GM21423 (cell line): ENCODE results near the gene BTN2A1.
"Not testable (repeated sequence)": the region's sequence is repeated elsewhere in the genome, so short reads cannot be mapped to it uniquely, and the experiment has no call there.

Experiments used
- ATAC-seq: cut with Tn5 transposase; IDR thresholded peaks from one replicate; pipeline ENCODE4 v1.9.1; 2021; ENCODE audit warnings: mild to moderate bottlenecking, moderate library complexity; ENCODE audit not compliant: unreplicated experiment

The BTN2A1 gene

GRCh38 chr6:26431258-26432172, 26.2 kb upstream of the BTN2A1 start:
- no peak for ATAC-seq

DNA sequence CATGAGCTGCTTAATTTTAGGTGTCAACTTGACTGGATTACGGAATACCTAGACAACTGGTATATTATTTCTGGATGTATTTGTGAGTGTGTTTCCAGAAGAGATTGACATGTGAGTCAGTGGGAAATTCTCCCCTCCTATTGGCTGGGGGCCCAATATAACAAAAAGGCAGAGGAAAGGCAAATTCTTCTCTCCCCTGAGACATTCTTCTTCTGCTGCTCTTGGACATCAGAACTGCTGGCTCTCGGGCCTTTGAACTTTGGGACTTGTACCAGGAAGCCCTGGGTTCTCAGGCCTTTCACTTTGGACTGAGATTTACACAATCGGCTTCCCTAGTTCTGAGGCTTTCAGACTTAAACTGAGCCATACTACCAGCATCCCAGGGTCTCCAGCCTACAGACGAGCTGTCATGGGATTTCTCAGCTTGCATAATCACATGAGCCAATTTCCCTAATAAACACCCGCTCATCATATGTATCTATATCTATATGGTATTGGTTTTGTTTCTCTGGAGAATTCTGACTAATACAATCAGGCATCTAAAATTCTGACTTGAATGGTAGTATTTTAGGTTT, 25.0 kb upstream of the BTN2A1 start:
- ATAC-seq: no peak

GRCh38 chr6:26433680-26434079, 24.1 kb upstream of the BTN2A1 start:
- not testable (repeated sequence) for ATAC-seq

GRCh38 chr6:26436018-26436417, 21.7 kb upstream of the BTN2A1 start:
- no peak for ATAC-seq

GRCh38 chr6:26437550-26437949, 20.2 kb upstream of the BTN2A1 start:
- no peak for ATAC-seq

GRCh38 chr6:26438000-26438399, 19.8 kb upstream of the BTN2A1 start:
- no peak for ATAC-seq

GRCh38 chr6:26439151-26440125, 18.3 kb upstream of the BTN2A1 start:
- no peak for ATAC-seq

- no peak for ATAC-seq
Observed at GRCh38 chr6:26440977-26441358, 16.8 kb upstream of the BTN2A1 start.

DNA sequence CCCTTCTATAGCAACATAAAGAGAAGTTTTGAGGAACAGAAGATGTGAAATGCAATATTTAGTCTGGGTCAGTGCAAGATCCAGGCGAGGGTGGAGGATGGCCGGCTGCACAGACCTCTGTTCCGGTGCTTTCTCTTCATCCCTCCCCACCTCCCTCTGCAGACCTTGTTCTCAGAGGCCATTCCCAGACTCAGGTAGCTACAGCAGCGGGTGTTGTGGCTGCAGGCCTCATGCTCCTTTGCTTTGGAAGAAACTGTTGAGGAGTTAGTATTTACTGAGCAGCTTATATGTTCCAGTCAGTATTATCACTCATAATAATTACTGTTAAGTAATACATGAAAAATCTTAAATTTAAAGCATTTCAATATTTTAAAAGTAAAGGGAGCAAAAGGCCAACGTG, 15.8 kb upstream of the BTN2A1 start:
- ATAC-seq: no peak

- peak; percentile 80 for ATAC-seq
Observed at GRCh38 chr6:26445934-26446667, 11.7 kb upstream of the BTN2A1 start.

GRCh38 chr6:26447257-26447656, 10.5 kb upstream of the BTN2A1 start:
- no peak for ATAC-seq

DNA sequence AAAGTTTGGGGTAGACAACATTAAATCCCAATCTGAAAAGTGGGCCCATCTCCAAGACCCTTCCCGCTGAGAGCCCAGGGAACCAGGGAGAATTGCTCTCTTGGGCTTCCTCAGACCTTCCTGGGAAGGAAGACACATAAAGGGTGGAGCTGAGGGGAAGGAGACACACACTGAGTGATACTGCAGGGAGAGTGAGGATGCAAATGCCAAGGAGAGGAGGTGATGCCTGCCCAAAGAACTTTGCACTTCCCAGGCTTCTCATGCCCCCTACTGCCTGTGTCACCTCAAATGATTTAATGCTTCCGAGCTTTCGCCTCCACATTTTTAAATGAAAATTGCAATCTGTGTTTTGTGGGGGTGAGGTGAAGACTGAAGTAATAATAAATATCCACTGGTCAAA, 7.5 kb upstream of the BTN2A1 start:
- ATAC-seq: no peak

GRCh38 chr6:26452631-26453235, 5.0 kb upstream of the BTN2A1 start:
- no peak for ATAC-seq

DNA sequence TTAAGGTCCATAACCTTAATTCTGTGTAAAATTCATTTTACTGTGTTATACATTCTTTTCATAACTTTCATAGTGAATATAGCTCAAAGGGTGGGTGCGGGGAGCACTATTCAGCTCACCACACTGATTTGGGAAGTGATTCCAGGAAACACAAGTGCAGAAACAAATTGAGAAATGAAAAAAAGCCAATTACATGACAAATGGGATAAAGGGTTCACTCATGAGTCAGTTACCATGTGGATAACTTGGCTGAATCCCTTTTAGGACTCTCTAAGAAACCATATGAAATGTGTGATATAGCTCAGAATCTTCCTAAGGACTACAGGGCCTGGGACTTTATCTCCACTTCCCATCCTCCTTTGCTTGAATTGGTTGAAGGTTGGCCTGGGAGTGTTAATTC, 3.1 kb upstream of the BTN2A1 start:
- no peak for ATAC-seq

DNA sequence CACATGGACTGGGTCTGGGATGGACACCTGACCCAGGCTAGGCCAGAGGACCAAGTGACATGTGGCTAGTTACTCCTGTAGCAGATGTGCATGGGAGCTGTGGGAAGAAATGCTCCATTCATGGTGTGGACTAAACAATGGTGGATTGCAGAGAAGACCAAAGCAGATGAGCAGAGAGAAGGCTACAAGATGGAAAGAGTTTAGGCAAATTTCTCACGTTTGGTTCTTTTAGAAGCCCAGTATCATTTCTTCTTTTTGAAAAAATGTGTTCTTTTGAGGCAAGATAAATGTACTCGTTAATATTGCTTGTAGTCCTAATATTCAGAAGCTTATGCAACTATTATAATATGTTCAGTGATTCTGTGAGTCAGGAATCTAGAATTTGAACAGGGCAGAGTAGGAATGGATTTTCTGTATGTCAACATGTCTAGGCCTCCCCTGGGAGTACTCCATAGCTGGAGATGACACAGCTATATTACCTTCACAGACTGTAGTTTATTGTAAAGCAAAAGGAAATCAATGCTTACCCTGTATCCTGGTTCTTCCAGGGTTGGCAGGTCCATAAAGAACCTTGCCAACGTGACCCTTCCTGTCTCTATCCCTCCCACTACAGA, 2.3 kb upstream of the BTN2A1 start:
- ATAC-seq: no peak

DNA sequence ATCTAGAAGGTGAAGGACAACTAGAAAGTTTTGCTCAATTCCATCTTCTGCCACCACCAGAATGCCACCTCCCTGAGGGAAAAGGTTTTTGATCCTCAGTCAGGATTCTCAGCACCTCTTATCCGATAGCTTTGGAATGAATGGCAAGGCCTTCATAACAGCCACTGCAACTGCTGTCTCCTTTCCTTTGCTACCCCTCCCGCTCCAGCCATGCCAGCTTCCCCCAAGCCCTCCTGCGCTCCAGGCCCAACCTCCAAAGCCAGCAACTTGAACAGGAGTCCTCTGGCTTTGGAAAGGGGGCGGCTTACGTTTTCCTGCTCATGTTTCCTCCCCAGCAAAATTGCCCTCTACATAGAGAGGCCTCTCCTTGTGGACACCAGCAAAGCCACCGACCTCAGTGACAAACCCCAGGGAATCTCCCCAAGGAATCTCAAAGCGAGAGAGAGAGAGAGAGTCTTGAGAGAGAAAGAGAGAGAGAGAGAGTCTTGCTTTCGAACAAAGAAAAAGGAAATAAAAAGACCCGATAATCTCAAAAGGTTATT, 420 bp upstream of the BTN2A1 start:
- ATAC-seq: peak; percentile 25

DNA sequence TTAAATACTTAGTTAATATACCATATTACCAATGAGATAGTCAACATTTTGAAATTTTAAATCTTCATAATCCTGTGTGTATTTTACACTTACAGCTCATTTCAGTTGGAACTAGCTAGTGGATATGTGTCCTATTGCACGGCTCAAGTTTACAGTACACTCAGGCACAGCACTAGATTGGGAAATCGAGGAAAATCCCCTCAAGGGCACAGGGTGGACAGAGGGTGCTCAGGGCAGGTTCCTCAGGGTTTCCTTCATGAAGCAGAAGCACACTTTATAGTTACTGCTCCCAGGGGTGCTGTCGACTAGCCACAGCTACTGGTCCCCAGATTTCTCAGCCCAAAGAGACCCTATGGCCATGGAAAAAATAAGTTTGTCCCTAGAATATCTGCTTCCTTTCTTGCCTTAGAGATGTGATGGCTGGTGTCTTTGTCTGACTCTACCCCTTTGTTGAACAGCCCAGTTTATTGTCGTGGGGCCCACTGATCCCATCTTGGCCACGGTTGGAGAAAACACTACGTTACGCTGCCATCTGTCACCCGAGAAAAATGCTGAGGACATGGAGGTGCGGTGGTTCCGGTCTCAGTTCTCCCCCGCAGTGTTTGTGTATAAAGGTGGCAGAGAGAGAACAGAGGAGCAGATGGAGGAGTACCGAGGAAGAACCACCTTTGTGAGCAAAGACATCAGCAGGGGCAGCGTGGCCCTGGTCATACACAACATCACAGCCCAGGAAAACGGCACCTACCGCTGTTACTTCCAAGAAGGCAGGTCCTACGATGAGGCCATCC, 1.5 kb downstream of the BTN2A1 start:
- ATAC-seq: no peak

DNA sequence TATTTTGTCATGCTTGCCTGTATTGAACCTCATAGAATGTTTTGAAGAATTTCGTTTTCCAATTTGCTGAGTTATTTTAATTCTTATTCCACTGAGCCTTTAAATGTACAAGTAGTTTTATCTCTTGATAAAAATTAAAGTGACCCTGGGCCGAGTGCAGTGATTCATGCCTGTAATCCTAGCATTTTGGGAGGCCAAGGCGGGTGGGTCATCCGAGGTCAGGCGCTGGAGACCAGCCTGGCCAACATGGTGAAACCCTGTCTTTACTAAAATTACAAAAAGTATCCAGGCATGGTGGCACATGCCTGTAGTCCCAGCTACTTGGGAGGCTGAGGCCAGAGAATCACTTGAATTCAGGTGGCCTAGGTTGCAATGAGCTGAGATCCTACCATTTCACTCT, 3.6 kb downstream of the BTN2A1 start:
- not testable (repeated sequence) for ATAC-seq

GRCh38 chr6:26464014-26464413, 6.3 kb downstream of the BTN2A1 start:
- ATAC-seq: no peak
